Neural crest cell (in vitro differentiated cells): Measurements from ENCODE around the gene CELSR2. TPM values are rescaled to one million over a fixed set of nuclear protein-coding genes. Genes with fewer than 3 reads are reported as not detected.

Experiments
- DNase-seq: peaks from one replicate; pipeline ENCODE4 v3.0.0; 2021; ENCODE audit warnings: low read depth, mixed read lengths, low spot score
- H3K27ac Mint-ChIP-seq: one replicate; pipeline ENCODE4 v1.8.0; 2021; ENCODE audit warnings: mild to moderate bottlenecking, mixed read lengths; ENCODE audit not compliant: unreplicated experiment
- H3K27me3 Mint-ChIP-seq: 2 replicates; pipeline ENCODE4 v1.8.0; 2021; ENCODE audit warnings: low read depth, mild to moderate bottlenecking, mixed read lengths
- H3K36me3 Mint-ChIP-seq: 2 replicates; pipeline ENCODE4 v1.8.0; 2021; ENCODE audit warnings: low read depth, mild to moderate bottlenecking, mixed read lengths
- H3K4me1 Mint-ChIP-seq: 2 replicates; pipeline ENCODE4 v1.8.0; 2021; ENCODE audit warnings: mixed read lengths
- H3K4me3 Mint-ChIP-seq: one replicate; pipeline ENCODE4 v1.8.0; 2021; ENCODE audit warnings: mild to moderate bottlenecking, mixed read lengths
- H3K9me3 Mint-ChIP-seq: 2 replicates; pipeline ENCODE4 v1.8.0; 2021; ENCODE audit warnings: mixed read lengths
- CTCF ChIP-seq: fragments of 200-600 bp; sonication (generic); conservative IDR thresholded peaks from 2 replicates; pipeline ENCODE4 v1.5.0; 2021; ENCODE audit warnings: antibody characterized with exemption, mild to moderate bottlenecking
- total RNA-seq: library from RNA; stranded (reverse); gene quantifications from 2 replicates; pipeline ENCODE4 v1.2.1, GENCODE V29; 2021

Gene CELSR2
- total RNA-seq, 1 donor from 2014 or later, result 97.1 TPM

GRCh38 chr1:109264379-109264755, 15.0 kb downstream of the CELSR2 start:
- Mint-ChIP-seq H3K9me3 (no peaks in the 10 kb centered on the region), H3K36me3 (peaks cover under 1% of the 10 kb centered on the region), H3K27me3 (peaks cover 4% of the 10 kb centered on the region), H3K4me1 (peaks cover 20% of the 10 kb centered on the region), H3K27ac (no peak overlapping the region), H3K4me3 (no peak overlapping the region)
- DNase-seq, result no peak
- TF ChIP-seq CTCF, result no peak

DNA sequence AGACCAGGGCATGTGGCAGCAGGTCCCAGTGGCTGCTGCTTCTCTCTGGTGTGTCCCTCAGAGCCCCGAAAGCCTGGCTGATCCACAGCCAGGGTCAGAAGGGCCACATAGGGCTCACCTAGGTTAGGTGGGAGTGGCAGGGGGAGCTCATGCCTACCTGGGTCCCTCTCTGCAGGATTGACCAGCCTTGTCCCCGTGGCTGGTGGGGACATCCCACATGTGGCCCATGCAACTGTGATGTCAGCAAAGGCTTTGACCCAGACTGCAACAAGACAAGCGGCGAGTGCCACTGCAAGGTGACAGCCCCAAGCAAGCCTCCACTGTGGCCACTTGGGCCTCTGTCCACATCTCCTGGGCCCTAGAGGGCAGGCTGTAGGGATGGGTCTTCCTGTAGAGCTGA, 15.7 kb downstream of the CELSR2 start:
- no peak overlapping the region for H3K4me3 Mint-ChIP-seq
- peaks cover 4% of the 10 kb centered on the region for H3K27me3 Mint-ChIP-seq
- no peaks in the 10 kb centered on the region for H3K9me3 Mint-ChIP-seq
- H3K27ac Mint-ChIP-seq, result no peak overlapping the region
- no peak for TF ChIP-seq CTCF
- peaks cover 14% of the 10 kb centered on the region for H3K4me1 Mint-ChIP-seq
- no peak for DNase-seq
- peaks cover 2% of the 10 kb centered on the region for H3K36me3 Mint-ChIP-seq

GRCh38 chr1:109265741-109266330, 16.5 kb downstream of the CELSR2 start:
- TF ChIP-seq CTCF, result no peak
- Mint-ChIP-seq H3K27me3 (peaks cover 4% of the 10 kb centered on the region), H3K9me3 (no peaks in the 10 kb centered on the region), H3K27ac (no peak overlapping the region), H3K4me3 (no peak overlapping the region), H3K4me1 (peaks cover 6% of the 10 kb centered on the region), H3K36me3 (peaks cover 3% of the 10 kb centered on the region)
- no peak for DNase-seq

- DNase-seq, result no peak
- H3K4me3 Mint-ChIP-seq, result no peak overlapping the region
- no peak overlapping the region for H3K27ac Mint-ChIP-seq
- peaks cover 6% of the 10 kb centered on the region for H3K4me1 Mint-ChIP-seq
- peaks cover 4% of the 10 kb centered on the region for H3K27me3 Mint-ChIP-seq
- no peaks in the 10 kb centered on the region for H3K9me3 Mint-ChIP-seq
- no peak for TF ChIP-seq CTCF
- H3K36me3 Mint-ChIP-seq, result peaks cover 9% of the 10 kb centered on the region
Measured at GRCh38 chr1:109266965-109267364, 17.6 kb downstream of the CELSR2 start.

- no peak for TF ChIP-seq CTCF
- Mint-ChIP-seq H3K4me1 (peaks cover 6% of the 10 kb centered on the region), H3K4me3 (no peak overlapping the region), H3K36me3 (peaks cover 9% of the 10 kb centered on the region), H3K9me3 (no peaks in the 10 kb centered on the region), H3K27me3 (peaks cover 4% of the 10 kb centered on the region), H3K27ac (peak overlapping the region; percentile 81)
- no peak for DNase-seq
Measured at GRCh38 chr1:109267743-109268300, 18.5 kb downstream of the CELSR2 start.
